K562 (cell line): ENCODE measurements around the gene PACSIN2. TPM values are rescaled to one million over a fixed set of nuclear protein-coding genes. Genes with fewer than 3 reads are reported as not detected.

Experiments
- ATAC-seq: fragments of 200-7000 bp; cut with Tn5 transposase; 3 replicates; pipeline ENCODE4 v1.9.1; 2020; ENCODE audit warnings: moderate library complexity
- BruUV-seq: library from RNA; stranded (reverse); fragments of 400-500 nt; replicated peaks from 2 replicates; lab custom pipeline; 2021; lab: Mats Ljungman, UMichigan
- CTCF ChIA-PET: fragments of 300-600 bp; formaldehyde crosslinking; extraction: SDS; loops from one replicate; lab custom pipeline; 2021; ENCODE audit warnings: low intra/inter-chr PET ratio; lab: Yijun Ruan, JAX
- POLR2A ChIA-PET: fragments of 300-600, 350-650 bp; sonication (Branson Sonifier 250); formaldehyde crosslinking; extraction: SDS; loops from one replicate; lab custom pipeline; 2021; ENCODE audit warnings: antibody characterized with exemption, inconsistent platforms; lab: Yijun Ruan, JAX
- DNase-seq, 4 experiments: peaks; one replicate each; pipeline versions ENCODE4 v3.0.0 to v3.0.0-alpha.2; 2011 to 2018; ENCODE audit warnings: low spot score in 3 of 4, mixed read lengths in 3 of 4; ENCODE audit errors: extremely low read depth in 1 of 4
- FAIRE-seq: peaks from 2 replicates; lab custom pipeline; 2011; peaks lifted over from hg19 to GRCh38; lab: Jason Lieb, UNC
- H2AFZ ChIP-seq: 2 replicates; pipeline ENCODE4 v1.6.0; 2011; ENCODE audit warnings: low read depth, low read length, control low read depth, inconsistent platforms
- H3K27ac ChIP-seq: fragments of 200-600 bp; 3 replicates; pipeline ENCODE4 v1.8.0; 2011; ENCODE audit warnings: low read depth, mild to moderate bottlenecking, control low read depth, inconsistent platforms, low read length, moderate library complexity, mixed read lengths; ENCODE audit errors: extremely low read depth
- H3K27me3 ChIP-seq, 2 experiments: fragments of 300-600 bp in 1 of 2; 2 replicates in 1 of 2; 3 replicates in 1 of 2; pipeline versions ENCODE4 v1.6.0 to v1.8.0; 2011; ENCODE audit warnings: inconsistent platforms in 2 of 2, low read length in 2 of 2, mild to moderate bottlenecking in 1 of 2, mixed read lengths in 1 of 2, moderate library complexity in 1 of 2; ENCODE audit not compliant: control insufficient read depth in 2 of 2, insufficient read depth in 2 of 2
- H3K36me3 ChIP-seq: fragments of 300-600 bp; 3 replicates; pipeline ENCODE4 v1.8.0; 2011; ENCODE audit warnings: mild to moderate bottlenecking, low read length, inconsistent platforms; ENCODE audit not compliant: control insufficient read depth, insufficient read depth
- H3K4me1 ChIP-seq, 2 experiments: fragments of 200-600 bp in 1 of 2; replicated peaks in 1 of 2; 2 replicates in 1 of 2; 3 replicates in 1 of 2; pipeline versions ENCODE4 v1.5.1 to v1.8.0; 2011; ENCODE audit warnings: inconsistent platforms in 2 of 2, low read length in 2 of 2, mild to moderate bottlenecking in 1 of 2, mixed read lengths in 1 of 2, moderate library complexity in 1 of 2; ENCODE audit not compliant: control insufficient read depth in 2 of 2, insufficient read depth in 2 of 2
- H3K4me2 ChIP-seq: 2 replicates; pipeline ENCODE4 v1.6.1; 2011; ENCODE audit warnings: low read length, control low read depth, inconsistent platforms, mixed read lengths; ENCODE audit not compliant: insufficient read depth
- H3K4me3 ChIP-seq: fragments of 200-600 bp; sonication (generic), shearing (Covaris generic); 2 replicates; pipeline ENCODE4 v1.5.1; 2016; ENCODE audit warnings: control low read depth, inconsistent platforms
- H3K79me2 ChIP-seq: fragments of 200-600 bp; 3 replicates; pipeline ENCODE4 v1.8.0; 2011; ENCODE audit warnings: low read length, inconsistent platforms; ENCODE audit not compliant: control insufficient read depth, insufficient read depth
- H3K9ac ChIP-seq, 2 experiments: 2 replicates each; pipeline versions ENCODE4 v1.6.0 to v1.6.1; 2011; ENCODE audit warnings: low read depth in 2 of 2, low read length in 2 of 2, control low read depth in 1 of 2, inconsistent platforms in 1 of 2, mild to moderate bottlenecking in 1 of 2, mixed read lengths in 1 of 2; ENCODE audit not compliant: insufficient read depth in 1 of 2
- H3K9me1 ChIP-seq: one replicate; pipeline ENCODE4 v1.6.0; 2011; ENCODE audit warnings: inconsistent platforms, mild to moderate bottlenecking, low read length, moderate library complexity; ENCODE audit not compliant: control insufficient read depth, insufficient read depth
- H3K9me3 ChIP-seq: replicated peaks from 2 replicates; pipeline ENCODE4 v1.5.1; 2011; ENCODE audit warnings: low read depth, low read length, inconsistent platforms; ENCODE audit not compliant: control insufficient read depth, insufficient read depth
- H4K20me1 ChIP-seq: replicated peaks from 2 replicates; pipeline ENCODE4 v1.6.1; 2011; ENCODE audit warnings: low read length, inconsistent platforms, mixed read lengths; ENCODE audit not compliant: control insufficient read depth, insufficient read depth
- ATF6 ChIP-seq: sonication (generic); formaldehyde crosslinking; IDR thresholded peaks from 2 replicates; pipeline ENCODE4 v1.4.0; 2020; ENCODE audit warnings: mild to moderate bottlenecking, missing genetic modification reagents
- POLR2A ChIP-seq: fragments of 450-650 bp; conservative IDR thresholded peaks from 2 replicates; pipeline ENCODE4 v1.6.1; 2016
- RHOXF2B ChIP-seq: fragments of 250-450 bp; sonication (Bioruptor Pico); conservative IDR thresholded peaks from 2 replicates; pipeline ENCODE4 v1.5.1; 2021
- ZNF507 ChIP-seq: conservative IDR thresholded peaks from 2 replicates; pipeline ENCODE4 v1.6.1; 2017; ENCODE audit warnings: missing genetic modification characterization, missing compliant biosample characterization
- ZNF75A ChIP-seq: fragments of 450-650 bp; formaldehyde crosslinking; IDR thresholded peaks from 2 replicates; pipeline ENCODE4 v1.4.0; 2020; ENCODE audit warnings: mild to moderate bottlenecking
- WGBS: fragments of 100-300 bp; shearing (Covaris generic); methylation state at CpG from one replicate; pipeline ENCODE4 v1.1.6; 2016; ENCODE audit warnings: low coverage, mixed read lengths; ENCODE audit not compliant: insufficient coverage; ENCODE audit errors: missing lambda C conversion rate; 5-methylcytosine and 5-hydroxymethylcytosine counted together
- in situ Hi-C: fragments of 300-500 bp; cut with MboI; formaldehyde crosslinking; loops from 4 replicates; pipeline ENCODE4 v1.15.0; 2018; ENCODE audit warnings: inconsistent platforms, mixed read lengths
- intact Hi-C: fragments of 100-400 bp; cut with micrococcal nuclease; formaldehyde crosslinking; loops from 2 replicates; pipeline ENCODE4 v1.14.2; 2022
- polyA plus RNA-seq, 8 experiments: library from polyadenylated mRNA; depleted of rRNA in 4 of 8; stranded (reverse) in 5 of 8; unstranded in 3 of 8; fragments of >200 nt; fragmentation: Nextera tagmentation in 2 of 8; fragmentation: Illumina TruSeq in 1 of 8; extraction: Ambion mirVana in 2 of 8; extraction: Trizol in 1 of 8; gene quantifications; 2 replicates each; pipeline versions ENCODE4 v1.2.1 to v1.2.3, GENCODE V29; 2011 to 2014; ENCODE audit warnings: inconsistent platforms in 1 of 8, missing spikeins in 1 of 8
- total RNA-seq, 7 experiments: library from RNA; depleted of rRNA in 6 of 7; stranded (reverse); fragments of >200 nt in 6 of 7; fragmentation: Illumina TruSeq in 2 of 7; extraction: Trizol in 2 of 7; gene quantifications; 2 replicates each; pipeline versions ENCODE4 v1.2.1 to v1.2.3, GENCODE V29; 2011 to 2021; ENCODE audit warnings: low replicate concordance in 1 of 7

PACSIN2 gene
- total and polyA plus RNA-seq, 9 of the 15 experiments (the other 6 are each of a cell fraction or from before 2014, with no cell fraction given): 0.45 to 45.1 (median 23.9) TPM

- no TSS peak for BruUV-seq
- H2AFZ ChIP-seq: no peak overlapping the region
- H3K9ac ChIP-seq: peak overlapping the region in 1 of 2 experiments; percentile 64; a peak in 1 of 4 replicates
- no peak for TF ChIP-seq POLR2A
- TF ChIP-seq RHOXF2B: no peak
- no peak for TF ChIP-seq ZNF75A (CRISPR knock-in tag)
- no peak for TF ChIP-seq ZNF507 (tag)
- no peak for TF ChIP-seq ATF6 (CRISPR knock-in tag)
- no peaks in the 10 kb centered on the region for H3K36me3 ChIP-seq
- intact Hi-C loops: no loop called here
- no peaks in the 10 kb centered on the region for H3K27me3 ChIP-seq
- WGBS: 81% methylated on average over 9 of the region's 9 CpGs
- no peak overlapping the region for H3K4me3 ChIP-seq
- no peak overlapping the region for H3K27ac ChIP-seq
- H3K9me1 ChIP-seq: no peaks in the 10 kb centered on the region
- peaks cover 38% of the 10 kb centered on the region for H3K79me2 ChIP-seq
- in situ Hi-C loops: no loop called here
- FAIRE-seq: no peak
- ATAC-seq: no peak
- DNase-seq: no peak
- no peaks in the 10 kb centered on the region; the same call in 1 of the 2 replicates for H4K20me1 ChIP-seq
- no peaks in the 10 kb centered on the region for H3K9me3 ChIP-seq
- ChIA-PET CTCF (no interaction called here), POLR2A (interaction anchor here (0.6 to 1.9 kb wide), 2 partner anchors 8 to 50 kb away, joined by 4 to 6 read pairs; no protein-coding TSS in a partner anchor)
- peaks cover 12 to 27% of the 10 kb centered on the region in 2 experiments; a peak in 4 of 5 replicates for H3K4me1 ChIP-seq
- no peak overlapping the region for H3K4me2 ChIP-seq
Observed at GRCh38 chr22:42963231-42963595, 51.7 kb downstream of the PACSIN2 start.
